Colonic mucosa (tissue), 4 donors: ENCODE results near the gene GGT5. TPM values are rescaled to one million over a fixed set of nuclear protein-coding genes. Genes with fewer than 3 reads are reported as not detected.
"Not testable (repeated sequence)": the region's sequence is repeated elsewhere in the genome, so short reads cannot be mapped to it uniquely, and the experiment has no call there.

ENCODE experiments used
- DNase-seq: peaks from one replicate; pipeline ENCODE4 v3.0.0-alpha.2; 2020
- H3K27ac ChIP-seq: fragments of 200-600 bp; one replicate; pipeline ENCODE4 v1.8.0; 2021
- H3K27me3 ChIP-seq: fragments of 200-600 bp; one replicate; pipeline ENCODE4 v1.8.0; 2021
- H3K36me3 ChIP-seq: fragments of 200-600 bp; one replicate; pipeline ENCODE4 v1.8.0; 2021
- H3K4me1 ChIP-seq: fragments of 200-600 bp; one replicate; pipeline ENCODE4 v1.8.0; 2021; ENCODE audit warnings: mild to moderate bottlenecking
- H3K4me3 ChIP-seq: fragments of 200-600 bp; one replicate; pipeline ENCODE4 v1.8.0; 2021
- H3K9ac ChIP-seq, 2 donors: one replicate each; pipeline ENCODE4 v1.7.0; 2013; ENCODE audit warnings: control low read depth in 2 of 2, low read depth in 2 of 2, low read length in 2 of 2
- H3K9me3 ChIP-seq: fragments of 200-600 bp; one replicate; pipeline ENCODE4 v1.8.0; 2021
- CTCF ChIP-seq: fragments of 200-600 bp; IDR thresholded peaks from one replicate; pipeline ENCODE4 v1.8.0; 2022; ENCODE audit warnings: antibody characterized with exemption, mild to moderate bottlenecking
- intact Hi-C: fragments of 100-400 bp; cut with DNase I; formaldehyde crosslinking; loops from one replicate; pipeline ENCODE4 v1.14.1; 2022
- total RNA-seq, 2 donors: library from RNA; stranded (reverse); fragmentation: NEBNext Ultra II Directional in 1 of 2; extraction: Animal tissue kit (Norgen Biotek cat#: 25700) in 1 of 2; gene quantifications; one replicate each; pipeline ENCODE4 v1.2.1, GENCODE V29; 2021
- donor health status: healthy.
- donor health status: DM: no; HTN: no; CAD: no.
- donor health status: DM: no; HTN: no; CAD: no.

GGT5 gene
- total RNA-seq, 2 donors from 2014 or later = 2.6 to 3.7 TPM

GRCh38 chr22:24219750-24220149 lies 25.1 kb downstream of the GGT5 start:
- H3K9ac ChIP-seq = no peak overlapping the region
- no peaks in the 10 kb centered on the region for H3K4me1 ChIP-seq

GRCh38 chr22:24217384-24217783 lies 27.5 kb downstream of the GGT5 start:
- intact Hi-C loops = no loop called here
- no peaks in the 10 kb centered on the region for H3K9me3 ChIP-seq
- no peaks in the 10 kb centered on the region for H3K27me3 ChIP-seq

More at GRCh38 chr22:24219750-24220149, 25.1 kb downstream of the GGT5 start:
- no peaks in the 10 kb centered on the region for H3K27me3 ChIP-seq
- no peak for TF ChIP-seq CTCF
- no peaks in the 10 kb centered on the region for H3K36me3 ChIP-seq
- DNase-seq = no peak
- H3K9me3 ChIP-seq = no peaks in the 10 kb centered on the region
- intact Hi-C loops = no loop called here
- H3K27ac ChIP-seq = no peak overlapping the region
- H3K4me3 ChIP-seq = no peak overlapping the region

DNA sequence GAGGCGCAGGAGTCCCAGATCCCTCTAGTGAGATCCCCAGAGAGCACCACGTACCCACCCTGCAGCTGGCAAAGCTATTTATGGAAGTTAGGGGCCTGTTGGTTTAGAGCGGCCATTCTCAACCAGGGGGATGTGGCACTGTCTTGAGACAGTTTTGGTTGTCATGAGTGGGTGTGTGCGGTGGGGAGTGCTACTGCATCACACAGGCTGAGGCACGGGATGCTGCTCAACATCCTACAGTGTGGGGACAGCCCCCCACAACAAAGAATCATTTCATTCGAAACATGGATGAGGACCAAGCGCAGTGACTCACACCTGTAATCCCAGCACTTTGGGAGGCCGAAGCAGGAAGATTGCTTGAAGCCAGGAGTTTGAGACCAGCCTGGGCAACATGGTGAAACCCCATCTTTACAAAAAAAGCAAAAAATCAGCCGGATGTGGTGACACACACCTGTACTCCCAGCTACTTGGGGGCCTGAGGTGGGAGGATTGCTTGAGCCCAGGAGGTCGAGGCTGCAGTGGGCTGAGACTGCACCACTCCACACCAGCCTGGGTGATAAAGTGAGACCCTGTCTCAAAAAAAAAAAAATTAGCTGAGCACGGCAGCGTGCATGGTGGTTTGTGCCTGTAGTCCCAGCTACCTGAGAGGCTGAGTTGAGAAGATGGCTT lies 28.2 kb downstream of the GGT5 start:
- Histone ChIP-seq H3K9ac (no peak overlapping the region), H3K27me3 (no peaks in the 10 kb centered on the region), H3K9me3 (no peaks in the 10 kb centered on the region), H3K27ac (no peak overlapping the region), H3K36me3 (no peaks in the 10 kb centered on the region), H3K4me3 (no peak overlapping the region), H3K4me1 (no peaks in the 10 kb centered on the region)
- intact Hi-C loops = no loop called here
- no peak for DNase-seq
- TF ChIP-seq CTCF = no peak

More at GRCh38 chr22:24217384-24217783, 27.5 kb downstream of the GGT5 start:
- no peak for TF ChIP-seq CTCF
- no peak overlapping the region for H3K4me3 ChIP-seq
- DNase-seq = no peak
- no peaks in the 10 kb centered on the region for H3K36me3 ChIP-seq
- H3K4me1 ChIP-seq = no peaks in the 10 kb centered on the region
- no peak overlapping the region for H3K9ac ChIP-seq
- H3K27ac ChIP-seq = no peak overlapping the region

- TF ChIP-seq CTCF = no peak
- Histone ChIP-seq H3K27me3 (no peaks in the 10 kb centered on the region), H3K4me1 (no peaks in the 10 kb centered on the region), H3K4me3 (no peak overlapping the region), H3K9me3 (no peaks in the 10 kb centered on the region), H3K36me3 (no peaks in the 10 kb centered on the region), H3K27ac (no peak overlapping the region), H3K9ac (no peak overlapping the region)
- intact Hi-C loops = no loop called here
- DNase-seq = no peak
Observed at GRCh38 chr22:24214467-24215285, 30.2 kb downstream of the GGT5 start.

- not testable (repeated sequence) for DNase-seq
Observed at GRCh38 chr22:24213111-24213510, 31.8 kb downstream of the GGT5 start.

DNA sequence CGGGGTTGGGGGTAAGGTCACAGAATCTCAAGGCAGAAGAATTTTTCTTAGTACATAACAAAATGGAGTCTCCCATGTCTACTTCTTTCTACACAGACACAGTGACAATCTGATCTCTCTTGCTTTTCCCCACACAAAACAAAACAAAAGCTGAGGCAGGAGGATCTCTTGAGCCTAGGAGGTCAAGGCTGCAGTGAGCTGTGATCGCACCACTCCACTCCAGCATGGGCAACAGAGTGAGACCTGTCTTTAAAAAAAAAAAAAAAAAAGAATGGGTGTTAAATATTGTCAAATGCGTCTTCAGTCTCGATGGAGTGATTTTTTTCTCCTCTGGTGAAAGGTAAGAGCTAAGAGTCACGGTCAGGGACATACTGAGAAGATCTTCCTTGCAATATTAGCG lies 33.2 kb downstream of the GGT5 start:
- H3K4me3 ChIP-seq, H3K27me3 ChIP-seq, H3K36me3 ChIP-seq, DNase-seq, H3K9ac ChIP-seq, H3K9me3 ChIP-seq, H3K27ac ChIP-seq, intact Hi-C loops: not testable (repeated sequence)
- H3K4me1 ChIP-seq = peaks cover 11% of the 10 kb centered on the region

More at GRCh38 chr22:24213111-24213510, 31.8 kb downstream of the GGT5 start:
- H3K9ac ChIP-seq, H3K4me1 ChIP-seq, H3K27me3 ChIP-seq, H3K4me3 ChIP-seq, H3K9me3 ChIP-seq, H3K27ac ChIP-seq, intact Hi-C loops, H3K36me3 ChIP-seq: not testable (repeated sequence)

GRCh38 chr22:24210409-24210808 lies 34.5 kb downstream of the GGT5 start:
- H3K36me3 ChIP-seq, DNase-seq, intact Hi-C loops, H3K27me3 ChIP-seq, H3K9ac ChIP-seq, H3K27ac ChIP-seq, H3K4me3 ChIP-seq, H3K9me3 ChIP-seq: not testable (repeated sequence)
- peaks cover 11% of the 10 kb centered on the region for H3K4me1 ChIP-seq
